OCI-LY3 (cell line): ENCODE results near the gene SLC5A11.

Source experiments
- CTCF ChIP-seq: fragments of 200-600, 300-600 bp; sonication (generic); IDR thresholded peaks from 2 replicates; pipeline ENCODE4 v1.5.1; 2014; ENCODE audit warnings: antibody characterized with exemption, low read length, low read depth
- EZH2phosphoT487 ChIP-seq: fragments of 200-600 bp; shearing (Covaris generic); IDR thresholded peaks from 2 replicates; pipeline ENCODE4 v1.6.1; 2018; ENCODE audit warnings: antibody characterized with exemption, mixed run types, low read depth

DNA sequence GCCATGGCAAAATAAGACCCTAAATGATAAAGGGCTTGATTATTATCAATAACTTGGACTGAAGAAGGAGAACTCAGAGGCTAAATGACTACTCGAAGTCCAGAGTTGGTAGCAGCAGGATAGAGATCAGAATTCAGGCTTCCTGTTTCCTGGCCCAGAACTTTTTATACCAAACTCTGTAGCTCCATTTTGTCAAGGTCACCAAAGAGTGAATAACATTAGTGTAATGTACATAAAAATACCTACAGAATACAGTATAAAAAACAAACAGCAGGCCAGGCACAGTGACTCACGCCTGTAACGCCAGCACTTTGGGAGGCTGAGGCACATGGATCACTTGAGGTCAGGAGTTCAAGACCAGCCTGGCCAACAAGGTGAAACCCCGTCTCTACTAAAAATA is 90.4 kb downstream of the SLC5A11 start:
- no peak for TF ChIP-seq CTCF
- TF ChIP-seq EZH2phosphoT487: no peak
